Gastrocnemius medialis (tissue), 4 donors: ENCODE data around the gene PIGB.
"Not testable (repeated sequence)": the region's sequence is repeated elsewhere in the genome, so short reads cannot be mapped to it uniquely, and the experiment has no call there.

Source experiments
- POLR2A ChIP-seq, 2 donors: fragments of 450-650 bp; IDR thresholded peaks; one replicate each; pipeline ENCODE4 v1.6.1; 2017; ENCODE audit warnings: antibody characterized with exemption in 2 of 2, mild to moderate bottlenecking in 2 of 2, moderate library complexity in 2 of 2
- TF ChIP-seq, protein P1 (sequence below), 5 experiments: fragments of 450-650 bp in 3 of 5; fragments of 200-600 bp in 2 of 5; sonication (generic) in 2 of 5; IDR thresholded peaks in 4 of 5; conservative IDR thresholded peaks in 1 of 5; 1 replicate in 4 of 5; 2 replicates in 1 of 5; pipeline ENCODE4 v1.5.1; 2016 to 2019; ENCODE audit warnings: antibody characterized with exemption in 5 of 5, mild to moderate bottlenecking in 3 of 5, moderate library complexity in 3 of 5

DNA sequence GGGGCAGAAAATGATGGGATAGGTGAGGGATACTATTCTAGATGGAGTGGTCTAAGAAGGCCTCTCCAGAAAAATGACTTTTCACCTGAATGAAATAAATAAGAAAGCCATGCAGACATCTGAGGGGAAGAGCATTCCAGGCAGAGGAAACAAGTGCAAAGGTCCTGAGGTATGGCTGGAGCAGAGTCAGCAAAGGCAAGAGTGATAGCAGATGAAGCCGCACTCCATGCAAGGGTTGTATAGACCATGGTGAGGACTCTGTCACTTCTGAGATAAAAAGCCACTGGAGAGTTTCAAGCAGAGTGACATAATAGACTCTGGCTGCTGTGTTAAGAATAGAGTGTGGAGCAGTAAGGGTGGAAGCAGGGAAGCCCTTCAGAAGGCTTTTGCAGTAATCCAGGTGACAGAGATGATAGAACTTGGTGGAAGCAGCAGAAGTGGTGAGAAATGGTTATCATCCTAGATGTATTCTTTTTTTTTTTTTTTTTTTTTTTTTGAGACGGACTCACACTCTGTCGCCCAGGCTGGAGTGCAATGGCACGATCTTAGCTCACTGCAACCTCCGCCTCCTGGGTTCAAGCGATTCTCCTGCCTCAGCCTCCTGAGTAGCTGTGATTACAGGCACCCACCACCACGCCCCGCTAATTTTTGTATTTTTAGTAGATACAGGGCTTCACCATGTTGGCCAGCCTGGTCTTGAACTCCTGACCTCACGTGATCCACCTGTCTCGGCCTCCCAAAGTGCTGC is 32.4 kb upstream of the PIGB start:
- TF ChIP-seq, protein P1, sequence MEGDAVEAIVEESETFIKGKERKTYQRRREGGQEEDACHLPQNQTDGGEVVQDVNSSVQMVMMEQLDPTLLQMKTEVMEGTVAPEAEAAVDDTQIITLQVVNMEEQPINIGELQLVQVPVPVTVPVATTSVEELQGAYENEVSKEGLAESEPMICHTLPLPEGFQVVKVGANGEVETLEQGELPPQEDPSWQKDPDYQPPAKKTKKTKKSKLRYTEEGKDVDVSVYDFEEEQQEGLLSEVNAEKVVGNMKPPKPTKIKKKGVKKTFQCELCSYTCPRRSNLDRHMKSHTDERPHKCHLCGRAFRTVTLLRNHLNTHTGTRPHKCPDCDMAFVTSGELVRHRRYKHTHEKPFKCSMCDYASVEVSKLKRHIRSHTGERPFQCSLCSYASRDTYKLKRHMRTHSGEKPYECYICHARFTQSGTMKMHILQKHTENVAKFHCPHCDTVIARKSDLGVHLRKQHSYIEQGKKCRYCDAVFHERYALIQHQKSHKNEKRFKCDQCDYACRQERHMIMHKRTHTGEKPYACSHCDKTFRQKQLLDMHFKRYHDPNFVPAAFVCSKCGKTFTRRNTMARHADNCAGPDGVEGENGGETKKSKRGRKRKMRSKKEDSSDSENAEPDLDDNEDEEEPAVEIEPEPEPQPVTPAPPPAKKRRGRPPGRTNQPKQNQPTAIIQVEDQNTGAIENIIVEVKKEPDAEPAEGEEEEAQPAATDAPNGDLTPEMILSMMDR (IDR thresholded peaks at IDR 0.05 in 4 of 5, conservative IDR thresholded peaks at IDR 0.05 in 1 of 5) = not testable (repeated sequence)
- TF ChIP-seq POLR2A (IDR thresholded peaks at IDR 0.05) = not testable (repeated sequence)
